GM19351 (cell line): ENCODE data around the gene DNAJC5.

Experiments used
- ATAC-seq: cut with Tn5 transposase; IDR thresholded peaks from one replicate; pipeline ENCODE4 v1.9.1; 2021; ENCODE audit warnings: mild to moderate bottlenecking, moderate library complexity; ENCODE audit not compliant: unreplicated experiment

The DNAJC5 gene

DNA sequence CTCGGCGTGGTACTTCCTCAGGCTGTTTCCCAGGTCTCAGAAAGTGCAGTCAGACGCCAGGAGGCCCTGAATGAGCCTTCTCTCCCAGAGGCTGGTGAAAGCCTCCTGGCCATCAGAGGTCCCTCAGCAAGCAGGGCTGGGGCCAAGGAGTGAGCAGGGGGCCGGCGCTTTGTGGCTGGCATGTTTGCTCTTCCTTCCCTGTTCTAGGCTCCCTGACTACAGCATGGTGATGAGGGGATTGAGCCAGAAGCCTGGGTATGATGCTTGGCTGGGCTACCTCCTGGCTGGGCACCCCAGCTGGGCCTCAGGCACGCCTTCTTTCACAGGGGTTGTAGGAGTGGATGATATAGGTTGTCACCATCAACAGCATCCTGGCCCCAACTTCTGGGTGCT lies 11.7 kb upstream of the DNAJC5 start:
- no peak for ATAC-seq

DNA sequence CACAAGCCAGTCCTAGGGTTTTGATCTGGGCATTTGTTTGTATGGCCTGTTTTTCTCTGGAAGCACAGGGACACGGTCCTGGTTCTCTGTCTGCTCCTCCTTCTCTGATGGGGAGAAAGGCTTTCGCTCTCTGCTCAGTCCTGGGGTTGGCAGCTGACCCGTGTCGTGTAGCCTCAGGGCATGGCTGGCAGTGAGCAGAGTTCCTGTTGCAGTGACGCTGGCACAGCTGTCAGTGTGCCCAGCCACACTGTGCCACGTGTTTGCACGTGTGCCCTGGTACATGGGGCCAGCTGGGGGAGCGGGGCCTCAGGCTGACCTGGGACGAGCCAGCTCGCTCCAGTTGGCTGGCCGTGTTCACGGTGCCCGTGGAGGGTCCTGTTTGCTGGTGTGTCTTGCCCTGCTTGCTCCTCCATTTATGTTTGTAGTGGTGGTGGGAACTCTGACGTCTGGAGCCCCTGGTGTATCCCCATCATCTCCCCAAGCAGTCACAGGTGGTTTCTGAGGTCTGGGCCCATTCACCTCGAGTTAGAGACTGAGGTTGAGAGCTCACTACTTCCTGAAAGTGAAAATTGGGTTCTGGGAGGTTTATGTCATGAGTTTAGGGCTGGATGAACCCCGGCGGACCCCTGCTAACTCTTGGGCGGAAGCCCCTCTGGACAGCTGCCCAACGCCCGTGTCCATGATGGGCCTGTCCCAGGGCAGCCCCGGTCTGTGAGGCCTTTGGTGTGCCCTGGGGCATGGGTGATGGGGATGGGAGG lies 10.2 kb upstream of the DNAJC5 start:
- no peak for ATAC-seq

DNA sequence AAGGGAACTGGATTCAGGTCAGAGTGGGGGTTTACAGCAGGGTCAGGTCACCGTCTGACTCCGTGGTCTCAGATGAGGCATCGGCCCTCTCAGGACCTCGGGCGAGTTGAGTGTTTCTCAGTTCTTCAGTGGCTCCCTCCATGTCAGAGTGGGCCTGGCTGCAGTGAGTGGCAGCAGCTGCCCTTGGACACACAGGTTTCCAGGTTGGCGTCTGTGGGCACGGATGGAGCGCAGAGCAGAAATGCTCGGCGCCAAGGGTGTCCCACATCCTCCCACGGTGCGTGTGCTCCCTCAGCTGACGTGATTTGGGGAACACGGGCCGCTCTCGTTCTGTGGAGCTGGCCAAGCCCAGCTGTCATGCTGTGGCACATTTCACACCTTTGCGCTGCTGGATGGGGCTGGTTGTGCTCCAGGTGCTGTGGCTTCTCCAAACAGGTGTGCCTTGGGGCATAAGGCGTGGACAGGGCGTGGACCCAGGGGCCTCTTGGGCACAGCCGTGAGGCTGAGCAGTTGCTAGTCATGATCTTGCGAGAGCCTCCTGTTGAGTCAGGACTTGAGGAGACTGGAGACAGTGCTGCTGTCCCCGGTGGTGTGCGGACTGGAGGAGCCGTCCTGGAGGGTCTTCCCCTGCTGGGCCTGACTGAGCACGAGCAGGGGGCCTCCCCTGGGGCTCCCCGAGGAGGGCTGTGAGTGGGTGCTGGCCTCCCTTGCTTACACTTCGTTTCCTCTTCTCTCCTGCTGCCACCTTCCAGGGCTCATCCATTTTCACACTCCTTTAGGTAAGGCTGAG lies 9.5 kb upstream of the DNAJC5 start:
- ATAC-seq = no peak

DNA sequence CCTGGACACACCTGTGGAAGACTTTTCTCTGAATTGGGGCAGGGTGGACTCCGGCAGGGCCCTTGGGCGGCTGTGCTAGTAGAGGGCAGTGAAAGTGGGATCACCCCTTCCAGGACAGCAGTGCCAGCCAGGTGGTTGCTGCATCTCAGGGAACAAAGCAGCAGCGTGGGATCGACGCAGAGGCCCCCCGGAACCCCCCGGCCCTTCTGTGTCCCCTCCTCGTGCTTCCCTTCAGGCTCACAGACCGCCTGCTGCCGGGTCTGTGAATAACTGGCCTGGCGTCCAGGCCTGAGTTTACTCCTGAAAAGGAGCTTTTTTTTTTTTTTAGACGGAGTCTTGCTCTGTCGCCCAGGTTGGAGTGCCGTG lies 8.9 kb upstream of the DNAJC5 start:
- ATAC-seq = no peak

DNA sequence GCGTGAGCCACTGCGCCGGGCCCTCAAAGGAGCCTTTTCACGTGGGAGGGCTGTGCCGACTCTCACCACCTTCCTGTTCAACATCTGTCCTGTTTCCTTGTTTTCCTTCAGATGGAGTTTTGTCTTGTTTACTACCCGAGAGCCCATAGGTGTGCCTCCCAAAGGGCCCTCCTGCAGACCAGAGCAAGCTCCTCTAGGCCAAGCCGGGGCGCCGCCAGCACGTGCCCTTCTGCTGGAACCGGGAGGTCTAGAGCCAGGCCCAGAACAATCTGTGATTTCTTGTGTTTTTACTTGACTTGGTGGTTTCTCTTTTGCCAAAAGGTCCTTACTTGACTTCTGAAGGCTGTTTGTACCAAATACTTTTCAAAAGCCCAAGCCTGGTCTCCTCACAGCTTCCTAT lies 8.0 kb upstream of the DNAJC5 start:
- ATAC-seq = no peak

DNA sequence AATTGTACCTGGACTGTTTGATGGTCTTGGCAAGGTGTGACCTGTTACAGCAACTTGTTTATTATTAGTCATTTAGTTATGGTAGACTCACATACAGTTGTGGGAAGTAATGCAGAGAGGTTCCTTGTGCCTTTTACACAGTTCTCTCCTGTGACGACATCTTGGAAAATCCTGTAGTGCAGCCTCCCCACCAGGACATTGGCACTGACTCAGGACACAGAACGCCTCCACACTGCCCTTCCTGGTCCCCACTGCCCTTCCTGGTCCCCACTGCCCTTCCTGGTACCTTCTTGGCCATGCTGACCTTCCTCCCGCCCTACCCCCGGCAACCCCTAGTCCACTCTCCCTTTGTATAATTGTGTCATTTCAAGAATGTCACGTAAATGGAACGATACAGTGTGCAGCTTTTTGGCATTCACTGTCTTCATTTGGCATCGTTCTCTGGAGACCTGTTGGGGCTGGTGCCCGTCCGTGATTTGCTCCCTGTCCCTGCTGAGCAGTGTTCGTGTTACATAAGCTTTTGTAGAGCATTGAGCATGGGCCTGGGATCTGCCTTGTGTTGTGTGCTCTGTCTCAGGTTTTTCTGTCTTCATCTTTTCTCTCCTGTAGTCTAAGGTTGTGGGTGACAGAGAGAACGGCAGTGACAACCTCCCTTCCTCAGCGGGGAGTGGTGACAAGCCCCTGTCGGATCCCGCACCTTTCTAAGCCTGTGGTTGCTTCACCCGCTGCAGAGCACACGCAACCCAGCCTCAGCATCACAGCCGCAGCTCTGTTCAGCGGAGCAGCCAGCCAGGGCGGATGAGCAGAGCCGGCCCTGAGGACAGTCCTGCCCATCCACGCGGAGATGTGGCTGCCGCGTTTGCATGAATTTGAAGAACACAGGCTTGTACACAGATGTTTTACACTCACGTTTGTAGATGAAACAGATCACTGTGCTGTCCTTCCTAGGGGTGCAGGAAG lies 5.4 kb upstream of the DNAJC5 start:
- no peak for ATAC-seq

DNA sequence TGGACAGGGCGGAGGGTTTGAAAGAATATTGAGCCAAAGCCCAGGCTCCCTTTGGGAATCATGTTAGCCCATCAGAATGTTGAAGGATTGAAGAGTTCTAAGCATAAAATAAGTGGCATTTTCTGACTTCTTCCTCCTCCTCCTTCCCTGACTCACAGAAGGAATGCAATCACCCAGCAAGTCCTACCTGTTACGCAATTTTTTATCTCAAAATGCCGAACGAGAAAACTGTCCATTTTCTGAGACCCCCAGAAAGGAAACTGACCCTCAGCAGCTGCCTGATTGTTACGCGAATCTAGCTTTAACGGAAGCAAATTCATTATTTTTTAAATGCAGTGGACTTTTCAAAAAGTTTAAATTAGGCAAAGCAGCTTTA lies 4.7 kb upstream of the DNAJC5 start:
- no peak for ATAC-seq

DNA sequence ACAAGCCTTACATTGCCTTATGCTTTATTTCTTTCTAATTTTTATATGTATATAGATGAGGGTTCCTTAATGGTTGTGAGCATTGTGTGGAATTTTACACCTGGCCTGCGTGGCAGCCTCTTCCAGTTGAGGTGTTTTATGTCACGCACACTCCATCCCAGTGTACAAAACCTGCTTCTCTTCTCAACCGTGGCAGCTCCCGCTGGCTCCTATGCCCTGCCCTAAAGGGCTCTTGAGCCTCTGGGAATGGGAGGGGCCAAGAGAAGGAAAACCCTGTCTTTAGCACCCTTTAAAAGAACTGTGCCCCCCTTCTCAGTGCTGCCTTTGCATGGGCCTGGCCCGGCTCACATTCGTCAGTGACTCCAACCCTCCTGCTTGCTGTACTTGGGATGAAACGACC lies 4.3 kb upstream of the DNAJC5 start:
- no peak for ATAC-seq

DNA sequence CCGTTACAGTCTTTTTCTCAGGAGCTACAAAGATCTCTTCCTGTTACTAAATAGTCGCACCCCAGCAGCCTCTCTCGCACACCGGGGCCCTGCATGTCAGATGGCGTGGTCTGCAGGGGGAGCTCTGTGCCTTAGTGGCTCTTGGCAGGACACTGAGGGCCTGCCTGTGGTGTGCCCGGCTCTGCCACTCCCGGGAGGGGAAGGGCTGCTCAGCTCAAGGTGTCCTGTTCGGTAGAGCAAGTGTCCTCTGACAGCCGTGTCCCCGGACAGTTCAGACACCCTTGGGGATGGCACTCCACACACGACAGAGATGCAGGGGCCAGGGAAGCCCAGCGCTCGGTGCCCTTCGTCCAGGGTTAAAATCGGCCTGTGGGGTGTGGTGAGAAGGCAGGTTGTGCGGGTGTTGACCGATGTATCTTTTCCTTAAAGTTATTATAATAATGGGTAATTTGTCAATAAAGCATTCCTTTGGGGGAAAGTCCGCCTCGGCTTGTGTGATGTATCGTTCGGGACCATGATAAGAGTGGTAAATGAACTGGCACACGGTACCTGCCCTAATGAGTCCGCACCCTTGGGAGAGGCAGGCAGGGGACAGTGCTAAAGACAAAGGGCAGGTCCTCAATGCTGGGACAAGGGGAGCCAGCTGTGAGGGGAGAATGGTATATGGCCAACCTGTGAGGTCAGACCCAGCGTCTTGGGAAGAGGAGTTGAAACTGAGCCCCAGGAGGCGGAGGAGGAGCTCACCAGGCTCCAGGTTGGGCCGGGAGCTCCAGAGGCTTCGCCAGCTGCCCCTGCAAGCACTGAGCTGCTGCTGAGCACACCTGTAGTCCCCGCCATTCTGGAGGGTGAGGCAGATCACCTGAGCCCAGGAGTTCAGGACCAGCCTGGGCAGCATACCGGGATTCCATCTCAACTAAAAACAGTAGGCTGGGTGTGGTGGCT lies 3.6 kb upstream of the DNAJC5 start:
- ATAC-seq = no peak

DNA sequence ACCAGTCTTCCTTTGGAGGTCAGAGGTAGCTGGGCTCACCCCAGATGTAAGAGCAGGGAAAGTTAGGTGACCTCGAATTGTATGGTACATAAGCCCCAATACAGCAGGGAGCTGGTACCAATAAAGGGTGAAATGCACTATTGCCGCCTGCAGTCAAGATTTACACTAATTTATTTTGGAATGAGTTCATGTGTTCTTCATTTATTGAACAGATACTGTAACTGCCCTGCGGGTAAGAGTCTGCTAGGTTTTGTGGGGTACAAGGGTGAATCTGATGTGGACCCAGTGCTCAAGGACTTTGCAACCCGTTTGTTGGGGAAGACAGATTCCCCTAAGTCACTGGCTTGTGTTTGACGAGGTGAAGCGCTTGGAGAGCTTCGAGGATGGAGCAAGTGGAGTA lies 2.5 kb upstream of the DNAJC5 start:
- ATAC-seq = no peak

DNA sequence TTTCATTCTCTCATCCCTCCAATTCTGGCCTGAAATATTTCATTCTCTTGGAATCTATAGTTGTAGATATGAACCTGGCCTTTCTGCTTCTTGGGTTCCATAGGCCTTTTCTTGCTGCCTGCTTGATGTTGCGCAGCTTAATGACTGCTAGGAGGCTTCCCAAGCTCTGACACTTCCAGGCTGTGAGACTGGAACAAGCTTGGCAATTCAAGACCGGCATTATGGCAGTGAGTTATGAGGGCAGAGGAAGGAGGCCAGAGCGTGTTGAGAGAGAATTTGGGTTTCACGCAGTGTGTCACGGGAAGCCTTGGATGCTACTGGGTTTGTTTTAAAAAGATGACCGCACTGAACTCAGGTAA lies 948 bp upstream of the DNAJC5 start:
- ATAC-seq = no peak

DNA sequence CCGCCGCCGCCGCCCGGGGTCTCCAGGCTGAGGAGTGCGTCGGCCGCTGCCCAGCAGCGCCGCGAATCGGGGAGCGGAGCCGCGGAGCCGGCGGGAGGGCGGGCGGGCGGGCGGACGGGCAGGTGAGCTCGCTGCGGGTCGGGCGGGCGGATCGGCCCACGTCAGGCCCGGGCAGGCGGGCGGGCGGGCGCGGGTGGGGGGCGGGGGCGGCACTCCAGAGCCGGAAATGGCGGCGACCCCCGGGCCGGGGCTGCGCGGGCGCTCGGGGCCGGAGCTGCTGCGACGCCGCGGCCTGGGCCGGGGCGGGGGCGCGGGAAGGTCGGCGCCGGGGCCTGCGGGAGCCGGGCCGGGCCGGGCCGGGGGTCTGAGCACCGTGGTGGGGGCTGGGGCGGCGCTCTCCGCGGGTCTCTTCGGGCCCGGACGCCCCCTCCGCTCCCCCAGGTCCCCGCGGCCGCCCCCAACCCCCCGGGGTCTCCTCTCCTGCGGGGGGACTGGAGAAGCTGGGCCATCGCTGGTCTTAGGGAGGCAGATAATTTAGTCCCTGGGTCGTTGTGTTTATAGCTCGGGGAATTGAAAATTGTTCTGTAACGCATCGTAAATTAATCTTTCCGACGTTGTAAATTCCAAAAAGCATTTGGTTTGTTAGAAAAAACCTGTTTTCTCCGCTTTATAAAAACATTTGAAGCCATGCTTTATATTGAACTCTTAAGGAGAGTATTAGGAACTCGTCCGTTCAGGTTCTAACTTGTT lies 451 bp downstream of the DNAJC5 start:
- peak; percentile 10 for ATAC-seq

DNA sequence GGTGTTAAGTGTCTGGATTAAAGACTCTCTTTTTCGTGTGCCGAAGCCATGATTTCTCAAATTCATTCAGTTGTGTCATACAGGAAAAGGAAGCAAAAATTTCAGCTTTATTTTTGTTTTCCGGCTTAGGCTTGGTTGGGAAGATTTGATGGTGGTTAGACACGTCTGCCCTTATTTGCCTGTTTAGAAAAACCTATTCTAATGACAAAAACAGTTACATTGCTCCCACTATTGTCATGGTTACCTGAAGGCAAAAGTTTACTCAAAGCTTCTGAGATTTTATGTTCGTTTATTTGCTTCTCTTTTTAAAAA lies 982 bp downstream of the DNAJC5 start:
- no peak for ATAC-seq

DNA sequence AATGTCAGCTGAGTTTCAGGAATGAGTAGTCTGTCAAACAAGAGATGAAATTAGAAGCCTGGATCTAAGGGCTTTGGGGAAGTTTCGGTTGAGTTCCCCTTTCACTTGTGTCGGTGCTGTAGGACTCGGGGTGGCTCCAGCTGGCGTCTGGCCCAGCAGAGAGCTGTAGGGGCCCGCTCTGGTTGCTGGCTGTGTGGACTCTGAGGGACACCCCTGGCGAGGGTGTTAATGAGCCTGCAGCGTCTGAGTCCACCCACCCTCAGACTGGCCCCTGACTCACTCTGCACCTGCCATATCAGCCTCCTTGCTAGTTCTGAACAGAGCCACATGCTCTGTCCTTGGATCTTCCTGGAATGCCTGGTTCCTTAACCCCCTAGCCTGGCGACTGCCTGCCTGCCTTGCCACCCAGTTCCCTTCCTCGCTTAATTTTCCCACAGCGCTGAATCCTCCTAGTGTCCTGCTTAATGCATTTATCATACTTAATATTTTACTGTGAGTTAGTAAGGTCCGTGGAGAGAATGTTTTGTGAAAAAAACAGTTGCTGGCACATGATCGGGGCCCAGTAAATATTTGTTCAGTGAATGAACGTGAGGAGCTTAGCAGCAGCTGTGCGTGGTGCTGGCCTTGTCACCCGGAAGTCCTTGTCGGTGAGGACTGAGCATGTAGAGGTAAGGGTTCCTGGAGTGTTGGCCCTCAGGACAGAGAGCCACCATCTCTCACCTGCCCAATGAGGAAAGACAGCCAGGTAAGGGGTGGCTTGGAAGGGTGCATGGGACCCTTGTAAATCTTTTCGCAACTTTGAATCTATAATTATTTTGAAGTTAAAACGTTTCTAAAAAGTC lies 1.6 kb downstream of the DNAJC5 start:
- peak; percentile 35 for ATAC-seq

DNA sequence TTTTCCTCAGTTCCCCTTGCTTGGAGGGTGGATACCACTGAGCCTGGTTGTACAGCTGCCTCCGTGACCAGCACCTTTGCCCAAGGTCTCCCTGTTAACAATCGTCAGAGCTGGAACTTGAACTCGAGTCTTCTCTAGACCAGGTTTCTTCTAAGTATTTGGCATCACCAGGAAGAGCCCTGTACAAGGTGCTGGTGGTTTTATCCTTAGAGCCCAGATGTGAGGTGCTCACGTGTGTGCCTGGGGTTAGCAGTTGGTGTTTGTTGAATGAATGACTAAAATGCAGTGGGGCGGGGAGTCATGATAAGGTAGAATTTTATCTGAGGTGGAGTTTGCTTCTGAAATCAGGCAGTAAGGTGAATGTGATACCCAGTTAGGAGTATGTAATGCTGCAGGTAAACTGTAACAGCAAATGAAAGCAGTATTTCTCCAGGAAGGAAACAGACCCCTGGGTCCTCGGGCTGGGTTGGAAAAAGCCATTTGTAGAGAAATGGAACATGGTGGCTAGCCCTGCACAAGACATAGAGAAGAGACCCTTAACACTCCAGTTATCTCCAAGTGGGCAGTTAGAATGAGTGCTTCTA lies 3.1 kb downstream of the DNAJC5 start:
- no peak for ATAC-seq

DNA sequence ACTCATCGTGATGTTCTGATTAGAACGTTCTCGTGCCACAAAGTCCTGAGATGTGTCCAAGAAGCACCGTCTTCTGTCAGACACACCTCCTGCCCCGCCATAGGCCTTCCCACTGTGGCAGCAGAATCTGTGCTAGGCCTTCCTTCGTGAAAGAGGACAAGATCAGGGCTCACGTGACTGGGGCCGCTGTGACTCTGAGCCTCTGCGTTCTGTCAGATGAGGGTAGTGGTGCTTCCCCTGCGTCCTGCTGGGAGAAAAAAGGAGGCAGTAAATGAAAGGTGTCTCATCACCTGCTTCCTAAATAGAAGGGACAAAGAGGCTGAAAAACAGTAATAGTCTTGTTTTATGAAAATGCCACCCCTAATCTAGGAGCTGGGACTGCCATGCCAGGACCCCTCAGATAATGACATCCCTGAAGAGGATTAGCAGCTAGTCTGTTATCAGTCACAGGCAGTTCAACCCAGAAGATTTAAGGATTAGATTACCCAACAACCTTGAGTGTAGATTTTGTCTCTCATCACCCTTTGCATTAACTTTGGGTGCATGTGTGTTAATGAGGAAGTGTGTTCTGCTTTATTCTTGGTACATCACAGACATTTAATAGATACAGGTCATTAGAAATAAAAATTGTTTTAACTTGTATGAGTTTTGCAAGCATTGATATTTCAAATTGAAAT lies 4.1 kb downstream of the DNAJC5 start:
- ATAC-seq = no peak

DNA sequence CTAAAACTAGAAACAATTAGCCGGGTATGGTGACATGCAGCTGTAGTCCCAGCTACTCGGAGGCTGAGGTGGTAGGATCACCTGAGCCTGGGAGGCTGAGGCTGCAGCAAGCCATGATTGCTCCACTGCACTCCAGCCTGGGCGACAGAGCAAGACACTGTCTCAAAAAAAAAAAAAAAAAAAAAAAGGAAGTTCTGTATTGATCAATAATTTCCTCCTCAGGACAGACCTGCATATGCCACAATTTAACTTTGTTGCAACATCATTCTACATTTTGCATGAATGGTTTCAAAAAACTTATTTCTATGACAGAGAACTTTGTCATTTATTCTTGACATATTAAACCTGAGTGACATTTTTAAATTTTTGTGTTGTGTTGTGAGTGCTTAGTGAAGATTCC lies 5.5 kb downstream of the DNAJC5 start:
- ATAC-seq = no peak
